ENCODE results near the gene NYNRIN.
A peak's percentile ranks its signal among the peaks of the same experiment; 100 is the strongest.

The NYNRIN gene

DNA sequence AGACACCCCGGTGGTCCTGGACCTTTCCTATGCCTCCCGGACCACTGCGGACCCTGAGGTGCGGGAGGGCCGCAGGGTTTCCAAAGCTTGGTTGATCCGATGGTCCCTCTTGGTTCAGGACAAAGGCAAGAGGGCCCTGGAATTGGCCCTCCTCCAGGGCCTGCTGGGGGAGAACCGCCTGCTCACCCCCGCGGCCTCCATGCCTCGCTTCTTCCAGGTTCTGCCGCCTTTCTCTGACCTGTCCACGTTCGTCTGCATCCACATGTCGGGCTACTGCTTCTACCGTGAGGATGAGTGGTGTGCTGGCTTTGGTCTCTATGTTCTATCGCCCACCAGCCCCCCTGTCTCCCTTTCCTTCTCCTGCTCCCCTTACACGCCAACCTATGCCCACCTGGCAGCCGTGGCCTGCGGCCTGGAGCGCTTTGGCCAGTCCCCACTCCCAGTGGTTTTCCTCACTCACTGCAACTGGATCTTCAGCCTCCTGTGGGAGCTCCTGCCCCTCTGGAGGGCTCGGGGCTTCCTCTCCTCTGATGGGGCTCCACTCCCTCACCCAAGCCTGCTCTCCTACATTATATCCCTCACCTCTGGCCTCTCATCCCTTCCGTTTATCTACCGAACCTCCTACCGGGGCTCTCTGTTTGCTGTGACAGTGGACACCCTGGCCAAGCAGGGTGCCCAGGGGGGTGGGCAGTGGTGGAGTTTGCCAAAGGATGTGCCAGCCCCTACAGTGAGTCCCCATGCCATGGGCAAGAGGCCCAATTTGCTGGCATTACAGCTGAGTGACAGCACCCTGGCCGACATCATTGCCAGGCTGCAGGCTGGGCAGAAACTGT is 16.8 kb downstream of the NYNRIN start:
- H3K4me3 ChIP-seq (ENCODE audit: low read length in 2 of 2), result no peak overlapping the region
- H4K91ac ChIP-seq (ENCODE audit: low read depth, low read length, poor library complexity), result no peak overlapping the region
- no peak overlapping the region for H4K8ac ChIP-seq (ENCODE audit: low read depth, low read length)
- H2BK15ac ChIP-seq (ENCODE audit: low read length), result no peak overlapping the region
- peaks cover 1% of the 10 kb centered on the region for H3K79me1 ChIP-seq (ENCODE audit: low read depth, low read length)
- H2BK120ac ChIP-seq (ENCODE audit: low read depth, low read length), result no peak overlapping the region
- H3K9ac ChIP-seq (ENCODE audit: low read depth, low read length, poor library complexity), result peak overlapping the region; percentile 13
- H2BK12ac ChIP-seq (ENCODE audit: low read length), result no peak overlapping the region
- peaks cover 0 to 37% (median 0%) of the 10 kb centered on the region in 3 experiments for H3K27me3 ChIP-seq (ENCODE audit: control insufficient read depth in 3 of 3, insufficient read depth in 3 of 3, low read depth in 1 of 3, low read length in 3 of 3)
- H3K14ac ChIP-seq (ENCODE audit: low read length), result no peak overlapping the region
- H3K18ac ChIP-seq (ENCODE audit: low read length), result no peak overlapping the region
- DNase-seq (ENCODE audit: low spot score), result no peak
- H3K4me2 ChIP-seq (ENCODE audit: insufficient read depth, low read length, poor library complexity, severe bottlenecking), result no peak overlapping the region
- WGBS, 2 donors (ENCODE audit: extremely low coverage in 2 of 2, insufficient read length in 2 of 2, insufficient replicate concordance in 1 of 2), result no CpG with 5 or more reads among the region's 25 CpGs
- no peak overlapping the region for H3K27ac ChIP-seq (replicated peaks; ENCODE audit: low read length)
- H3K9me3 ChIP-seq (replicated peaks in 1 of 2; ENCODE audit: control insufficient read depth in 2 of 2, insufficient read depth in 1 of 2, low read depth in 1 of 2, low read length in 2 of 2), result no peaks in the 10 kb centered on the region
- no peak overlapping the region for H3K4ac ChIP-seq (ENCODE audit: low read length)
- H3K36me3 ChIP-seq (replicated peaks in 1 of 2; ENCODE audit: control insufficient read depth in 2 of 2, insufficient read depth in 2 of 2, low read length in 2 of 2), result peaks cover 0 to 17% of the 10 kb centered on the region in 2 donors
- H3K23ac ChIP-seq (ENCODE audit: low read depth, low read length, poor library complexity), result no peak overlapping the region
- H3K4me1 ChIP-seq (ENCODE audit: control insufficient read depth in 2 of 2, insufficient read depth in 1 of 2, low read depth in 1 of 2, low read length in 2 of 2), result no peaks in the 10 kb centered on the region
- no peak overlapping the region for H2AFZ ChIP-seq (ENCODE audit: low read length)
- H2AK5ac ChIP-seq (ENCODE audit: low read depth, low read length), result no peak overlapping the region
- no peak overlapping the region for H2BK5ac ChIP-seq (ENCODE audit: low read length)

DNA sequence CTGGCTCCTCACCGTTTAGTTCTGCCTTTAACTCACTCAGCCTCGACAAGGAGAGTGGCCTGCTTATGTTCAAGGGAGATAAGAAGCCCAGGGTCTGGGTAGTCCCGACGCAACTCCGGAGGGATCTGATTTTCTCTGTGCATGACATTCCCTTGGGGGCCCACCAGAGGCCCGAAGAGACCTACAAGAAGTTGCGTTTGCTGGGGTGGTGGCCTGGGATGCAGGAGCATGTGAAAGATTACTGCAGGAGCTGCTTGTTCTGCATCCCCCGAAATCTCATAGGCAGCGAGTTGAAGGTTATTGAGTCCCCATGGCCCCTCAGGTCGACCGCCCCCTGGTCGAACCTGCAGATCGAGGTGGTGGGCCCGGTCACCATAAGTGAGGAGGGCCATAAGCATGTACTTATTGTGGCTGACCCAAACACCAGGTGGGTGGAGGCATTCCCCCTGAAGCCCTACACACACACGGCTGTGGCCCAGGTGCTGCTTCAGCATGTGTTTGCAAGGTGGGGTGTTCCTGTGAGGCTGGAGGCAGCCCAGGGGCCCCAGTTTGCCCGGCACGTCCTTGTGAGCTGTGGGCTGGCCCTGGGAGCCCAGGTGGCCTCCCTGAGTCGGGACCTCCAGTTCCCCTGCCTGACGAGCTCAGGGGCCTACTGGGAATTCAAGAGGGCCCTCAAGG is 17.6 kb downstream of the NYNRIN start:
- Histone ChIP-seq H2BK15ac (ENCODE audit: low read length) (no peak overlapping the region), H3K27ac (replicated peaks; ENCODE audit: low read length) (no peak overlapping the region), H2BK12ac (ENCODE audit: low read length) (no peak overlapping the region), H3K4me3 (ENCODE audit: low read length in 2 of 2) (no peak overlapping the region), H3K14ac (ENCODE audit: low read length) (no peak overlapping the region), H4K8ac (ENCODE audit: low read depth, low read length) (no peak overlapping the region), H3K4me1 (ENCODE audit: control insufficient read depth in 2 of 2, insufficient read depth in 1 of 2, low read depth in 1 of 2, low read length in 2 of 2) (no peaks in the 10 kb centered on the region), H3K4me2 (ENCODE audit: insufficient read depth, low read length, poor library complexity, severe bottlenecking) (no peak overlapping the region), H3K9me3 (replicated peaks in 1 of 2; ENCODE audit: control insufficient read depth in 2 of 2, insufficient read depth in 1 of 2, low read depth in 1 of 2, low read length in 2 of 2) (no peaks in the 10 kb centered on the region), H2BK5ac (ENCODE audit: low read length) (no peak overlapping the region), H3K79me1 (ENCODE audit: low read depth, low read length) (no peaks in the 10 kb centered on the region), H4K91ac (ENCODE audit: low read depth, low read length, poor library complexity) (no peak overlapping the region), H3K23ac (ENCODE audit: low read depth, low read length, poor library complexity) (no peak overlapping the region), H3K18ac (ENCODE audit: low read length) (no peak overlapping the region), H3K4ac (ENCODE audit: low read length) (no peak overlapping the region), H3K9ac (ENCODE audit: low read depth, low read length, poor library complexity) (peak overlapping the region; percentile 63), H2AFZ (ENCODE audit: low read length) (no peak overlapping the region), H3K27me3 (ENCODE audit: control insufficient read depth in 3 of 3, insufficient read depth in 3 of 3, low read depth in 1 of 3, low read length in 3 of 3) (peaks cover 0 to 40% (median 0%) of the 10 kb centered on the region in 3 experiments), H2BK120ac (ENCODE audit: low read depth, low read length) (no peak overlapping the region), H3K36me3 (replicated peaks in 1 of 2; ENCODE audit: control insufficient read depth in 2 of 2, insufficient read depth in 2 of 2, low read length in 2 of 2) (peaks cover 0 to 12% of the 10 kb centered on the region in 2 donors), H2AK5ac (ENCODE audit: low read depth, low read length) (no peak overlapping the region)
- no peak for DNase-seq (ENCODE audit: low spot score)
- WGBS, 2 donors (ENCODE audit: extremely low coverage in 2 of 2, insufficient read length in 2 of 2, insufficient replicate concordance in 1 of 2), result no CpG with 5 or more reads among the region's 19 CpGs

GRCh38 chr14:24416932-24417619 is 18.3 kb downstream of the NYNRIN start:
- no CpG with 5 or more reads among the region's 16 CpGs for WGBS, 2 donors (ENCODE audit: extremely low coverage in 2 of 2, insufficient read length in 2 of 2, insufficient replicate concordance in 1 of 2)
- Histone ChIP-seq H3K27me3 (ENCODE audit: control insufficient read depth in 3 of 3, insufficient read depth in 3 of 3, low read depth in 1 of 3, low read length in 3 of 3) (peaks cover 0 to 37% (median 0%) of the 10 kb centered on the region in 3 experiments), H3K9ac (ENCODE audit: low read depth, low read length, poor library complexity) (no peak overlapping the region), H3K14ac (ENCODE audit: low read length) (no peak overlapping the region), H3K4me1 (ENCODE audit: control insufficient read depth in 2 of 2, insufficient read depth in 1 of 2, low read depth in 1 of 2, low read length in 2 of 2) (no peaks in the 10 kb centered on the region), H3K79me1 (ENCODE audit: low read depth, low read length) (no peaks in the 10 kb centered on the region), H3K27ac (replicated peaks; ENCODE audit: low read length) (no peak overlapping the region), H2AK5ac (ENCODE audit: low read depth, low read length) (no peak overlapping the region), H2BK12ac (ENCODE audit: low read length) (no peak overlapping the region), H3K4ac (ENCODE audit: low read length) (no peak overlapping the region), H2BK120ac (ENCODE audit: low read depth, low read length) (no peak overlapping the region), H3K9me3 (replicated peaks in 1 of 2; ENCODE audit: control insufficient read depth in 2 of 2, insufficient read depth in 1 of 2, low read depth in 1 of 2, low read length in 2 of 2) (no peaks in the 10 kb centered on the region), H3K4me3 (ENCODE audit: low read length in 2 of 2) (no peak overlapping the region), H3K36me3 (replicated peaks in 1 of 2; ENCODE audit: control insufficient read depth in 2 of 2, insufficient read depth in 2 of 2, low read length in 2 of 2) (peaks cover 0 to 12% of the 10 kb centered on the region in 2 donors), H2BK15ac (ENCODE audit: low read length) (no peak overlapping the region), H3K4me2 (ENCODE audit: insufficient read depth, low read length, poor library complexity, severe bottlenecking) (no peak overlapping the region), H4K8ac (ENCODE audit: low read depth, low read length) (no peak overlapping the region), H2BK5ac (ENCODE audit: low read length) (no peak overlapping the region), H3K23ac (ENCODE audit: low read depth, low read length, poor library complexity) (peak overlapping the region; percentile 30), H4K91ac (ENCODE audit: low read depth, low read length, poor library complexity) (no peak overlapping the region), H3K18ac (ENCODE audit: low read length) (no peak overlapping the region), H2AFZ (ENCODE audit: low read length) (no peak overlapping the region)
- DNase-seq (ENCODE audit: low spot score), result no peak
